ENCODE results near the gene RTP5.

The RTP5 gene

DNA sequence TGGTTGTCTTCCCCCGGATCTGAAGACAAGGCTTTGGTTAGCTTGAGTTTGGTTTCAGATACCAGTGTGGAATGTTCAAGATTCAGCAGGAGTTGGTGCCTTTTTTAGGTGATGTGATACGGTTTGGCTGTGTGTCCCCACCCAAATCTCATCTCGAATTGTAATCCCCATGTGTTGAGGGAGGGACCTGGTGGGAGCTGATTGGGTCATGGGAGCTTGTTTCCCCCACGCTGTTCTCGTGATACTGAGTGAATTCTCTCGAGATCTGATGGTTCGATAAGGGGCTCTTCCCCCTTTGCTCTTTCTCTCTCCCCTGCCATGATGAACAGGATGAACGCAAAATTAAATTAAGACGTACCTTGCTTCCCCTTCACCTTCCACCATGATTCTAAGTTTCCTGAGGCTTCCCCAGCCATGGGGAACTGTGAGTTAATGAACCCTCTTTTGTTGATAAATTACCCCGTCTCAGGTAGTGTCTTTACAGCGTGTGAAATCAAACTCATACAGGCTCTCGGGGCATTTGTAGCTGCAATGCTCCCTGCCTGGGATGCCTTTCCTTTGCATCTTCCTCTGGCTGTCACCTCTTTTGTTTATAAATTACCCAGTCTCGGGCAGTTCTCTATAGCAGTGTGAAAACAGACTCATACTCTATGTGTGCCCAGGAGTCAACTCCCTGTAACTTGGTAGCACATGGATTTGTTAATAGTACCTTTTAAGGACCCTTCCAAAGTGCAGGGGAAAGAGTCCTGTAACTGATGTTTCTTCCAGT, 32.1 kb upstream of the RTP5 start:
- no peaks in the 10 kb centered on the region for H3K9me3 Mint-ChIP-seq
- H3K4me1 Mint-ChIP-seq, result peaks cover 17% of the 10 kb centered on the region
- no peak overlapping the region for H3K4me3 Mint-ChIP-seq
- no peak for ATAC-seq
- no peak for DNase-seq (ENCODE audit: low spot score in 2 of 2)
- peaks cover under 1% of the 10 kb centered on the region for H3K36me3 Mint-ChIP-seq
- no peak overlapping the region for H3K27ac Mint-ChIP-seq

GRCh38 chr2:241841181-241842066, 28.1 kb upstream of the RTP5 start:
- Mint-ChIP-seq H3K9me3 (no peaks in the 10 kb centered on the region), H3K4me1 (peaks cover 39% of the 10 kb centered on the region), H3K4me3 (peak overlapping the region; percentile 76), H3K36me3 (peaks cover 34% of the 10 kb centered on the region), H3K27ac (no peak overlapping the region)
- no peak for ATAC-seq
- peak in 1 of 2 donors; percentile 48 for DNase-seq (ENCODE audit: low spot score in 2 of 2)

GRCh38 chr2:241842067-241842415, 27.5 kb upstream of the RTP5 start:
- ATAC-seq (no peak), DNase-seq (ENCODE audit: low spot score in 2 of 2) (peak in 1 of 2 donors; percentile 51)
- peak overlapping the region; percentile 76 for H3K4me3 Mint-ChIP-seq
- H3K9me3 Mint-ChIP-seq, result no peaks in the 10 kb centered on the region
- peaks cover 46% of the 10 kb centered on the region for H3K4me1 Mint-ChIP-seq
- no peak overlapping the region for H3K27ac Mint-ChIP-seq
- H3K36me3 Mint-ChIP-seq, result peaks cover 34% of the 10 kb centered on the region

GRCh38 chr2:241842620-241843211, 26.8 kb upstream of the RTP5 start:
- DNase-seq (ENCODE audit: low spot score in 2 of 2) (peak; percentile 52 to 79), ATAC-seq (peak; percentile 74)
- Mint-ChIP-seq H3K9me3 (no peaks in the 10 kb centered on the region), H3K36me3 (peaks cover 34% of the 10 kb centered on the region), H3K4me1 (peaks cover 42% of the 10 kb centered on the region), H3K4me3 (peak overlapping the region; percentile 76), H3K27ac (peak overlapping the region; percentile 88)

- ATAC-seq (peak; percentile 4), DNase-seq (ENCODE audit: low spot score in 2 of 2) (peak in 1 of 2 donors; percentile 63)
- Mint-ChIP-seq H3K27ac (peak overlapping the region; percentile 88), H3K4me3 (peak overlapping the region; percentile 76), H3K36me3 (peaks cover 34% of the 10 kb centered on the region), H3K9me3 (no peaks in the 10 kb centered on the region), H3K4me1 (peaks cover 42% of the 10 kb centered on the region)
Measured at GRCh38 chr2:241843321-241844065, 26.0 kb upstream of the RTP5 start.

DNA sequence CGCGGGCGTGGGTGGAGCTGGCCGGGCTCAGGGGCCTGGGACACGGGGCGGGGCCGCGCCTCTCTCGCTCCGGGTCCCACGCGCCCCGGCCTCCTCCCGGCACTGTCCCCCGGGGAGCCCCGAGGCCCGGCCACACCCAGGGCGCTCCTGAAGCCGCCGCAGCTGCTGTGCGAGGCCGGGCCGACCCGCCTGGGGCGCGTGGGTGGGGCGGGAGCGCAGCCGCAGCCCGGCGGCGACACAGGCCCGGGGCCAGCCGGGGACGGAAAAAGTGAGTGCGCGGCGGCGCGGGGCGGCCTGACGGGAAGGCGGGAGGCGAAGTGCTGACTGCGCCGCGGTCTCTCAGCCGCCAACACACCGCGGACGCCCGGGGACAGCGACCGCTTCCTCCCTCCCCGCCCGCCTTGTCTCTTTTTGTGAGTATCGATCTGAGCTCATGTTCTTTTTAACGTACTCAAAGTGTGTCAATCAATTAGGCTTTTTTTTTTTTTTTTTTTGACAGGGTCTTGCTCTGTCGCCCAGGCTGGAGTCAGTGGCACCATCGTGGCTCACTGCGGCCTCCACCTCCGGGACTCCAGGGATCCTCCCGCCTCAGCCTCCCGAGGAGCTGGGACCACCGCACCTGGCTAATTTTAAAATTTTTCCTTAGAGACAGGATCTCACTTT, 25.3 kb upstream of the RTP5 start:
- Mint-ChIP-seq H3K4me1 (peaks cover 42% of the 10 kb centered on the region), H3K4me3 (peak overlapping the region; percentile 76), H3K9me3 (no peaks in the 10 kb centered on the region), H3K36me3 (peaks cover 41% of the 10 kb centered on the region), H3K27ac (peak overlapping the region; percentile 90)
- peak; percentile 87 for ATAC-seq
- DNase-seq (ENCODE audit: low spot score in 2 of 2), result peak; percentile 85 to 92

DNA sequence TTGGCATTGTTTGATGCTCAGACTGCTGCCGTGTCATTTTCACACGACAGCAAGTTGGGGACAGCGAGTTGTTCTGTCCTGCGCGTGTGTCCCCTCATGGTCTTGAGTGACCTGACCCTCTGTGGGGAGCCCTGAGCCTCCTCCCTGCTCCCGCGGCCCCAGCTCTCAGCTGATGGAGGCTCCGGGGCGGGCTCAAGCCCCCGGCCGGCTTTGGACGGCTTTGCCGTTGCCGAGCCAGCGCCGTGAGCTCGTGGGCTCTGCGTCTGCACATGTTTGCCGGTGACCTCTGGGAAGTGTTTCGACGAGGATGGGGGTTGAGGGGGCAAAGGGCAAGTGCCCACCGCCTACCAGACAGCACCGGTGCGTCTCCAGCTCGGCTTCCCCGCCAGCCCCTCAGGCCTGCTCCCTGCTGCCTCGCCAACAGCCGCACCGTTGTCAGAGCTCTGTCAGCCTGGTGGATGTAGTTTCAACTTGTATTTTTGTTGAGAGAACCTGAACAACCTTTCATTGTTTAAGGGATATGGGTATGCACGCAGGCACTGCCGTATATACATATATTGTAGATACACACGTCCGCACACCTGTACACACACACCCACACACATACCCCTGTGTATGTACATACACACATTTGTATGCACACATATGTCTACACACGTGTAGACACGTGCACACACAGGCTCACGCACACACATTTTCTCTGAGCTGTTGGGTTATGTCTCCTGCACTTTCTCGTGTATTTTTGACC, 24.5 kb upstream of the RTP5 start:
- DNase-seq (ENCODE audit: low spot score in 2 of 2), result peak in 1 of 2 donors; percentile 55
- Mint-ChIP-seq H3K4me3 (peak overlapping the region; percentile 76), H3K9me3 (no peaks in the 10 kb centered on the region), H3K36me3 (peaks cover 49% of the 10 kb centered on the region), H3K27ac (peak overlapping the region; percentile 90), H3K4me1 (peaks cover 42% of the 10 kb centered on the region)
- no peak for ATAC-seq

GRCh38 chr2:241846406-241846805, 23.1 kb upstream of the RTP5 start:
- peak in 1 of 2 donors; percentile 47 for DNase-seq (ENCODE audit: low spot score in 2 of 2)
- peaks cover 42% of the 10 kb centered on the region for H3K4me1 Mint-ChIP-seq
- H3K36me3 Mint-ChIP-seq, result peaks cover 63% of the 10 kb centered on the region
- peak overlapping the region; percentile 90 for H3K27ac Mint-ChIP-seq
- no peak for ATAC-seq
- no peaks in the 10 kb centered on the region for H3K9me3 Mint-ChIP-seq
- H3K4me3 Mint-ChIP-seq, result peak overlapping the region; percentile 76

GRCh38 chr2:241848761-241849615, 20.5 kb upstream of the RTP5 start:
- DNase-seq (ENCODE audit: low spot score in 2 of 2), result peak in 1 of 2 donors; percentile 49
- peak overlapping the region; percentile 80 for H3K27ac Mint-ChIP-seq

GRCh38 chr2:241849616-241850543, 19.6 kb upstream of the RTP5 start:
- Mint-ChIP-seq H3K9me3 (no peaks in the 10 kb centered on the region), H3K27ac (peak overlapping the region; percentile 80), H3K4me3 (no peak overlapping the region), H3K36me3 (peaks cover 75% of the 10 kb centered on the region), H3K4me1 (peaks cover 41% of the 10 kb centered on the region)
- DNase-seq (ENCODE audit: low spot score in 2 of 2) (peak in 1 of 2 donors; percentile 48), ATAC-seq (peak; percentile 19)

More at GRCh38 chr2:241848761-241849615, 20.5 kb upstream of the RTP5 start:
- peak; percentile 5 for ATAC-seq
- Mint-ChIP-seq H3K36me3 (peaks cover 76% of the 10 kb centered on the region), H3K9me3 (no peaks in the 10 kb centered on the region), H3K4me3 (no peak overlapping the region), H3K4me1 (peaks cover 41% of the 10 kb centered on the region)

- peak overlapping the region; percentile 81 for H3K27ac Mint-ChIP-seq
- H3K4me3 Mint-ChIP-seq, result no peak overlapping the region
- H3K9me3 Mint-ChIP-seq, result no peaks in the 10 kb centered on the region
- peaks cover 36% of the 10 kb centered on the region for H3K4me1 Mint-ChIP-seq
- H3K36me3 Mint-ChIP-seq, result peaks cover 73% of the 10 kb centered on the region
- DNase-seq (ENCODE audit: low spot score in 2 of 2) (peak in 1 of 2 donors; percentile 47), ATAC-seq (peak; percentile 25)
Measured at GRCh38 chr2:241850544-241851324, 18.8 kb upstream of the RTP5 start.

Data from stimulated activated effector memory CD8-positive, alpha-beta T cell treated with anti-CD3 and anti-CD28 coated beads, Interleukin-12 subunit alpha, Interleukin-12 subunit beta, amount 100 ng/mL, for 72 hours (primary cell).